ENCODE measurements around the gene TMEM143.

The TMEM143 gene

DNA sequence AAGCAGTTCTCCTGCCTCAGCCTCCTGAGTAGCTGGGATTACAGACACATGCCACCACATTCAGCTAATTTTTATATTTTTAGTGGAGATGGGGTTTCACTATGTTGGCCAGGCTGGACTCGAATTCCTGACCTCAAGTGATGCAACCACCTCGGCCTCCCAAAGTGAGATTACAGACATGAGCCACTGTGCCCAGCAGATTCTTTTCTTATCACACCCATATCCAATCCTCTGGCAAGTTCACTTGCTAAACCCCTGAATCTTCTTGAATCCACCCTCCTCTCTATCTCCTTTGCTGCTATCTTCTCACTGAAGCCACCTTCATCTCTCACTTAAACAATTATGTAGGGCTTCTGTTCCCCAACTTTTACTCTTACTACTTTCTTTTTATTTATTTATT lies 17.5 kb downstream of the TMEM143 start:
- H3K36me3 ChIP-seq, result peaks cover 3% of the 10 kb centered on the region; the same call in 1 of the 2 replicates
- no peak overlapping the region for H3K27ac ChIP-seq
- H4K20me1 ChIP-seq, result no peaks in the 10 kb centered on the region
- H3K9ac ChIP-seq, result no peak overlapping the region
- TF ChIP-seq Cebpa-rat (IDR thresholded peaks at IDR 0.05), result no peak
- H3K4me2 ChIP-seq, result no peak overlapping the region
- H3K27me3 ChIP-seq, result no peaks in the 10 kb centered on the region
- H3K4me3 ChIP-seq, result no peak overlapping the region
- H3K9me3 ChIP-seq, result no peaks in the 10 kb centered on the region
- H3K4me1 ChIP-seq, result no peaks in the 10 kb centered on the region

DNA sequence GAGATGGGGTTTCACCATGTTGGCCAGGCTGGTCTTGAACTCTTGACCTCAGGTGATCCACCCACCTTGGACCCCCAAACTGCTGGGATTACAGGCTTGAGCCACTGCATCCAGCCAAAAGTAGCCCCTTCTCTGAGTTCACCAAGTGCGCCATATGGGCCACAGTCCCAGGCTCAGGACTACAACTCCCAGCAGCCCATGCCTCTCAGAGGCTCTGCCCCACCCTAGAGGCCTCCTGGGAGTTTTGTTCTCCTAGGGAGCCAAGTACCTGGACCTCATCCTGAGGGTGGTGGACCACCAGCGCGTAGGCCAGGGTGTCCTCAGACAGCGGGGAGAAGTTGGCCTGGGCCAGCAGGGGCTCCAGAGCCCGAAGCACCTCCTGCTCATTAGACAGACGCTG lies 18.8 kb downstream of the TMEM143 start:
- no peaks in the 10 kb centered on the region for H3K27me3 ChIP-seq
- no peak for TF ChIP-seq Cebpa-rat (IDR thresholded peaks at IDR 0.05)
- no peaks in the 10 kb centered on the region for H4K20me1 ChIP-seq
- H3K27ac ChIP-seq, result no peak overlapping the region
- H3K4me1 ChIP-seq, result peaks cover 6% of the 10 kb centered on the region; the same call in 1 of the 2 replicates
- peaks cover 3% of the 10 kb centered on the region; the same call in 1 of the 2 replicates for H3K36me3 ChIP-seq
- no peaks in the 10 kb centered on the region for H3K9me3 ChIP-seq
- no peak overlapping the region for H3K9ac ChIP-seq
- no peak overlapping the region for H3K4me2 ChIP-seq
- no peak overlapping the region for H3K4me3 ChIP-seq

DNA sequence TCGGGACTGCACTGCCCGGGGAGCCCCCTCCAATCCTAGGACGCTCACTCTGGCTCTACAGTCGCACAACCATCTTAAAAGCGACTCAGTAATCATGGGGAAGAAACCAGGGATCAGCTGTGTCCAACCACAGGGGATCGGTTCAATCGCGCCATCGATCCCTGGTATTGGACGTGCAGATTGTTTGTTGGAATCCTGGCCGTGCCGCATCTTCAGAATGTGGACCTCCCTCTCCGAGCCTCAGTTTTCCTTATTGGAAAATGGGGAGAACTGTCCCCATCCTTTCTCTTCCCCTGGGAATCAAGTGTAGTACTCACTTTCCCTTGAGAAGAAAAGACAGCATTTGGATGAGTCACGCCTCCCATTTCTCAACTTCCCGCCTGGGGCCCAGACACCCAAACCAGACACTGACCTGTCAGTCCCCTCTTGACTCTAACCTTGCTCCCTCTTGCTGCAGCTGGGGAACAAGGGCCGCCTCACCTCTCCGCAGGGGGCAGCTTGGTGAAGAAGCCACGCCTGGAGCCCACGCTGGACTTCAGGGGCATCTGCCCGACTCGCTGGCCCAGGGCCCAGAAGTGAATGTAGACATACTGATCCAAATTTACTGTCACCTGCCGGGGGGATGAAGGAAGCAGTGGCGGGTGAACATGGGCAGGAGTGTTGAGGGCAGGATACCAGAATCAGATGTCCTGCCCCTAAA lies 20.7 kb downstream of the TMEM143 start:
- Histone ChIP-seq H3K36me3 (peaks cover 3% of the 10 kb centered on the region; the same call in 1 of the 2 replicates), H3K9ac (no peak overlapping the region), H3K27me3 (no peaks in the 10 kb centered on the region), H3K4me3 (no peak overlapping the region), H3K27ac (no peak overlapping the region), H4K20me1 (no peaks in the 10 kb centered on the region), H3K9me3 (no peaks in the 10 kb centered on the region), H3K4me1 (peaks cover 6% of the 10 kb centered on the region; the same call in 1 of the 2 replicates), H3K4me2 (no peak overlapping the region)
- TF ChIP-seq Cebpa-rat (IDR thresholded peaks at IDR 0.05), result no peak

DNA sequence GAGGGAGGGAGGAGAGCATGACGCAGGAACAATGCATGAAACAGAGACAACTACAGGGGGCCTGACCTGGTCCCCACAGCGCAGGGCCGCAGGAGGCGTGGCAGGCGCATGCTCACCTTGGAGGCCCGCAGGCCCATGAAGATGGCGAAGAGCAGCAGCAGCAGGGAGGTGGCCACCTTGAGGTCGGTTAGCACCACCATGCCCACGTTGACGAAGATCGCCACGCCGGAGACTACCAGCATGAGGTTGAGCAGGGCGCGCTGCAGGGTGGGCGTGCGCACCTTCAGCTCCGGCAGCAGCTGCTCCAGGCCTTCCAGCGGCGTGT lies 21.4 kb downstream of the TMEM143 start:
- Histone ChIP-seq H3K4me1 (peaks cover 6% of the 10 kb centered on the region; the same call in 1 of the 2 replicates), H3K9me3 (no peaks in the 10 kb centered on the region), H3K36me3 (peaks cover 3% of the 10 kb centered on the region; the same call in 1 of the 2 replicates), H3K27me3 (no peaks in the 10 kb centered on the region), H3K4me2 (no peak overlapping the region), H3K4me3 (no peak overlapping the region), H3K9ac (no peak overlapping the region), H3K27ac (no peak overlapping the region), H4K20me1 (no peaks in the 10 kb centered on the region)
- no peak for TF ChIP-seq Cebpa-rat (IDR thresholded peaks at IDR 0.05)

DNA sequence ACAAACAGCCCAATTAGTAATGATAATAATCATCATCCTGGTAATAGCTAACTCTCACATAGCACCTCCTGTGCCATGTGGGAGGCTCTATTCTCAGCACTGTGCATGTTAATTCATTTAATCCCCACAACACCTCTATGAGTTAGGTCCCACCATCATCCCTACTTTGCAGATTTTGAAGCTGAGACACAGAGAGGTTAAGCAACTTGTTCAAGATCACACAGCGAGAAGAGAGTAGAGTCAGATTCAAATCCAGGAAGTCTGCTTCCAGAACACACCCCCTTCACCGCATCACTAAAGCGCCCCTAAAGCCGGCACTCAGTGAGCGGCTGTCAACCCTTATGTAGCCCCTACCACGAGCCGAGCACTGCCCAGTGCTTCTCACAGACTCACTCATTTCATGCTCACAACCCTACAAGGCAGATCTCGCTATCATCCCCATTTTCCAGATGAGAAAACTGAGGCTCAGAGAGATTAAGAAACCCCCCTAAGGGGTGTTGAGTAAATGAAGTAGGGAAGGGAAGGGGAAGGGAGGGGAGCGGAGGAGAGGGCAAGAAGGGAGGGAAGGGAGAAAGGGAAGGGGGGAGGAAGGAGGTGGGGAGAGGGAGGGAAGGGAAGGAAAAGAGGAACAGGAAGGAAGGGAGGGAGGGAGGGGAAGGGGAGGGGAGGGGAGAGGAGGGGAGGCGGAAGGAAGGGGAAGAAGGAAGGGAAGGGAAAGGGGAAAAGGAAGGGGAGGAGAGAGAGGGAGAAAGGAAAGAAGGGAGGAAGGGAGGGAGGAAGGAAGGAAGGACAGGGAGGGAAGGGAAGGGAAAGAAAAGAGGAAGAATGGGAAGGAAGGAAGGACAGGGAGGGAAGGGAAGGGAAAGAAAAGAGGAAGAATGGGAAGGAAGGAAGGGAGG lies 22.0 kb downstream of the TMEM143 start:
- no peaks in the 10 kb centered on the region for H4K20me1 ChIP-seq
- H3K4me1 ChIP-seq, result peaks cover 6% of the 10 kb centered on the region; the same call in 1 of the 2 replicates
- H3K9me3 ChIP-seq, result no peaks in the 10 kb centered on the region
- H3K9ac ChIP-seq, result no peak overlapping the region
- H3K36me3 ChIP-seq, result peaks cover 3% of the 10 kb centered on the region; the same call in 1 of the 2 replicates
- TF ChIP-seq Cebpa-rat (IDR thresholded peaks at IDR 0.05), result no peak
- H3K4me2 ChIP-seq, result no peak overlapping the region
- H3K27ac ChIP-seq, result no peak overlapping the region
- H3K27me3 ChIP-seq, result no peaks in the 10 kb centered on the region
- no peak overlapping the region for H3K4me3 ChIP-seq

DNA sequence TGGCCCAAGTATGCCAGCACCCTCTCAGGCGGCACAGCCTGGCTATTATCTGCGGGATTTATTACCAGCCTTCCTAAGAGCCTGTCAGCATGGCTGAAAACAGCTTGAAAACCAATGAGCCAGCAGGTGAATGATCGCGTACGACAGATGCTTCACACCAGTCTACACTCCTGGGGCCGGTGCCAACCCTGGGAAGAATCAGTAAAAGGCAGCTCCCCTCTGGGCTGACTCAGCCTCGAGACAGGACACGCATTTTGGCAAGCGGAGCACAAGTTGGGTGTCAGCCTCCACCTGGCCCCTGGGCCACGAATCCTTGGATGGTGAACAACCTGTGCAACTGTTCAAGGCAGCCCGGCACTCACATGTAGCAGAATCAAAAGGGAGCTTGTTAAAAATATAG lies 22.7 kb downstream of the TMEM143 start:
- 0 out of 2 replicates have a peak overlapping the region, but pooled peaks have one; percentile 41 for H3K9ac ChIP-seq
- H3K27ac ChIP-seq, result peak overlapping the region; percentile 5; the same call in 1 of the 2 replicates
- H3K4me1 ChIP-seq, result peaks cover 6% of the 10 kb centered on the region; the same call in 1 of the 2 replicates
- no peak overlapping the region for H3K4me2 ChIP-seq
- no peaks in the 10 kb centered on the region for H4K20me1 ChIP-seq
- TF ChIP-seq Cebpa-rat (IDR thresholded peaks at IDR 0.05), result no peak
- H3K27me3 ChIP-seq, result no peaks in the 10 kb centered on the region
- no peaks in the 10 kb centered on the region for H3K9me3 ChIP-seq
- peaks cover 3% of the 10 kb centered on the region; the same call in 1 of the 2 replicates for H3K36me3 ChIP-seq
- H3K4me3 ChIP-seq, result no peak overlapping the region

DNA sequence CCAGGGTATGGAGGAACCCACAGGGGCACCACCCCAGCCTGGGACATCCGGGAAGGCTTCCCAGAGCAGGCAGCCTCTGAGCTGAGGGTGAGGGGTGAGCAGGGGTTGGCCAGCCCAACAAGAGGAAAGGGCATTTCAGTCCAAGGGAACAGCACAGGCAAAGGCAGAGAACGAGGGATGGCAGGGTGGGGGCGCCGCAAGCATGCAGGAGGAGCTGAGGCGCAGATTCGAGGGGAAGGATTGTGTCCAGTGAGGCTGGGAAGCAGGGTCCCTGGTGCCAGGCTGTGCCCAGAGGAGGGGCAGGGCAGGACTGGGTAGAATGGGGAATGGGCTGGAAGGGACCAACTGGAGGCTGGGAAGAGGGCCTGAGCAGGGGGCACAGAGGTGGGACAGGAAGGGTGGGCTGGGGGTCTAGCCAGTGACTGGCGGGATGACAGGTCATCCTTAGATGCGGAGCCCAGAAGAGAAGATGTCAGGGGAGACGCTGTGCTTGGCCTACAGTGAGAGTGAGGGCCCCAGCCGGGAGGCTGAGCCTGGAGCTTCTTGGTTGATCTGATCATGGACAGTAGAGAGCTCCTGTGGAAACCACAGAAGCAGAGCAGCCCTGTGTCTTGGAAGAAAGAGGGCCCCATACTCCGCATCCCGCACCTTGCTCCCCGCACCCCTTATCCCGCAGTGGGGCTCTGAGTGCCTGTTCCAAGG lies 24.8 kb downstream of the TMEM143 start:
- no peak overlapping the region for H3K4me3 ChIP-seq
- H4K20me1 ChIP-seq, result no peaks in the 10 kb centered on the region
- H3K9me3 ChIP-seq, result no peaks in the 10 kb centered on the region
- TF ChIP-seq Cebpa-rat (IDR thresholded peaks at IDR 0.05), result no peak
- peaks cover 15% of the 10 kb centered on the region for H3K4me1 ChIP-seq
- H3K27ac ChIP-seq, result no peak overlapping the region
- H3K27me3 ChIP-seq, result no peaks in the 10 kb centered on the region
- no peak overlapping the region for H3K4me2 ChIP-seq
- H3K9ac ChIP-seq, result no peak overlapping the region
- H3K36me3 ChIP-seq, result peaks cover 3% of the 10 kb centered on the region; the same call in 1 of the 2 replicates

DNA sequence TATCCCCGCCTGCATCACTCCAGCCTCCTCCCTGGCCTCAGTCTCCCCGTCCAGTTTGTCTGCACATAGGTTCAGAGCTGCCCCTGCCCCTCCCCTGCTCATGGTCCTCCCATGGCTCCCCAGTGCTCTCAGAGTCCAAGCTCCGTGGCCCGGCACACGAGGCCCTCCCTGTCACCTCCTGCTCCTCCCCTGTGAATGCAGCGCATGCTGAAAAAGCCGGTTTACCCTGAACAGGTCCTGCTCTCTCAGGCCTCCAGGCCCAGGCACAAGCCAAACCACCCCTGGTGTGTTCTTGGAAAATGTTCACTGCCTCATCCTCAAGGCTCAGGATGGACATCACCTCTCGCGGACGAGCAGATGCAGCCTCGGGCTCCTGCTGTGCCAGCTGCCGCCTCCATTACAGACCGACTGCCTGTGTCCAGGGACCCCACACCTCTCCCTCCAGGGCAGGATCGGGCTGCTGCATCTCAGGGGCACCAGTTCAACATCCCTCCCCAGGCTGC lies 25.4 kb downstream of the TMEM143 start:
- peaks cover 19% of the 10 kb centered on the region for H3K4me1 ChIP-seq

More for the DNA sequence above, 25.4 kb downstream of the TMEM143 start:
- Histone ChIP-seq H3K4me2 (no peak overlapping the region), H3K27me3 (no peaks in the 10 kb centered on the region), H4K20me1 (no peaks in the 10 kb centered on the region), H3K27ac (no peak overlapping the region), H3K9ac (no peak overlapping the region), H3K9me3 (no peaks in the 10 kb centered on the region), H3K36me3 (peaks cover 2% of the 10 kb centered on the region; the same call in 1 of the 2 replicates), H3K4me3 (no peak overlapping the region)
- TF ChIP-seq Cebpa-rat (IDR thresholded peaks at IDR 0.05), result no peak
